Retina (tissue), 1 donor: ENCODE measurements around the gene CRTC1.
"Not testable (repeated sequence)": the region's sequence is repeated elsewhere in the genome, so short reads cannot be mapped to it uniquely, and the experiment has no call there.

ENCODE experiments used
- DNase-seq: peaks from one replicate; pipeline ENCODE4 v3.0.0-alpha.2; 2016

Gene CRTC1

GRCh38 chr19:18809149-18809868 lies 125.8 kb downstream of the CRTC1 start:
- no peak for DNase-seq

- not testable (repeated sequence) for DNase-seq
Measured at GRCh38 chr19:18811638-18812037, 128.2 kb downstream of the CRTC1 start.

GRCh38 chr19:18814063-18814462 lies 130.6 kb downstream of the CRTC1 start:
- DNase-seq, result no peak

- DNase-seq, result no peak
Measured at GRCh38 chr19:18815673-18816072, 132.2 kb downstream of the CRTC1 start.

- not testable (repeated sequence) for DNase-seq
Measured at GRCh38 chr19:18816645-18817044, 133.2 kb downstream of the CRTC1 start.

GRCh38 chr19:18817574-18817973 lies 134.1 kb downstream of the CRTC1 start:
- DNase-seq, result no peak

GRCh38 chr19:18828786-18829185 lies 145.3 kb downstream of the CRTC1 start:
- DNase-seq, result no peak

- DNase-seq, result no peak
Measured at GRCh38 chr19:18830488-18830887, 147.0 kb downstream of the CRTC1 start.

GRCh38 chr19:18831524-18832305 lies 148.2 kb downstream of the CRTC1 start, which contains the start of gene UPF1:
Gene UPF1, plus strand, starts transcription at chr19:18831959. Its CDS starts 251 bp downstream, at chr19:18832210.
- peak; percentile 93 for DNase-seq
